CD1c-positive myeloid dendritic cell (primary cell): ENCODE data around the gene EXOSC2.

Experiments used
- DNase-seq: peaks from one replicate; pipeline ENCODE4 v3.0.0-alpha.2; 2016; ENCODE audit errors: extremely low spot score

EXOSC2 gene

DNA sequence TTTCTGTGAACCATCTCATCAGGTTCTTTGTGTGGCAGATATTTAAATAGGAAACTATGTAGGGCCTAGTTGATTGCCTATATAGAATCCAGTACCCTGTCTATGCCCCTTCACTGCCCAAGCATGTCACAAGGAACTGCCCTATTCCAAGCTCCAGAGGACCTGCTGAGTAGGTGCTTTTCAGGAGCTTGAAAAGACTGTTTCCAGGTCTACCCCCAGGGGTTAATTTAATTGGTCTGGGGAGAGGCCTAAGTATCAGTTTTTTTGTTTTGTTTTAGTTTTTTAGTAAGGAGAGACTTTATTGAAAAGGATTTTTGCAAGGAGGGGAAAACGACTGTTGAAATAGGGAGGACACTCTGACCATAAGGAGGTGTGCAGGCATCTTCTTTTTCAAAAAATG is 43.3 kb downstream of the EXOSC2 start:
- DNase-seq: no peak

DNA sequence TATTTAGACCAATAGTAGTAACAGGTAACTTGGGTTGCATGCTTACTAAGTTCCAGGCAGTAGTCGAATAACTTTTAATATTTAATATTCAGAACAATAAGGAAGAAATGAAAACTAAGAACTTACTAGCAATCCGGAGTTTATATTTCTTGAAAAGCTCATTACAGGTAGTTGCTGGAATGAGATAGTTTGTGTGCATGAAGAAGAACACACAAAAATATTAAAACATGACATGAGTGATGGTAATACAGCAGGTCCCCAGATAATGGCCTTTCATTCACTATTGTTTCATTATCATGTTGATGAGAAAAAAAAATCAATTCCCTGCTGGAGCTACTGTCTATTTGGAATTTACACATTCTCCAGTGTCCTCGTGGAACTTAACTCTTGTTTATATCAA is 44.7 kb downstream of the EXOSC2 start:
- DNase-seq: no peak

DNA sequence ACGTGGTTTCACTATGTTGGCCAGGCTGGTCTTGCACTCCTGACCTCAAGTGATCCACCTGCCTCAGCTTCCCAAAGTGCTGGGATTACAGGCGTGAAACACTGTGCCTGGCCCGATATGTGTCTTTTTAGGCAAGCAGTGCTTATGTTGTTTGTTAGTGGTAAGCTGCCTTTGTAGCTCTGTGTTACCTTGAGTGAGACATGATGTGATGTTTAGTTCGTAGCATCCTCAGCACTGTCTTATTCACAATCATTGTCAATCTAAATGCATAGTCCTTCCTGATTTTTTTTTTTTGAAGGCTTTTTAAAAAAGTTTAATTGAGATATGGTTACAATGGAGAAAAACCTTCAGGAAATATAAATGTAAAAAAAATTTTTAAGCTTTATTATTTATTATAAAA is 45.5 kb downstream of the EXOSC2 start:
- no peak for DNase-seq

DNA sequence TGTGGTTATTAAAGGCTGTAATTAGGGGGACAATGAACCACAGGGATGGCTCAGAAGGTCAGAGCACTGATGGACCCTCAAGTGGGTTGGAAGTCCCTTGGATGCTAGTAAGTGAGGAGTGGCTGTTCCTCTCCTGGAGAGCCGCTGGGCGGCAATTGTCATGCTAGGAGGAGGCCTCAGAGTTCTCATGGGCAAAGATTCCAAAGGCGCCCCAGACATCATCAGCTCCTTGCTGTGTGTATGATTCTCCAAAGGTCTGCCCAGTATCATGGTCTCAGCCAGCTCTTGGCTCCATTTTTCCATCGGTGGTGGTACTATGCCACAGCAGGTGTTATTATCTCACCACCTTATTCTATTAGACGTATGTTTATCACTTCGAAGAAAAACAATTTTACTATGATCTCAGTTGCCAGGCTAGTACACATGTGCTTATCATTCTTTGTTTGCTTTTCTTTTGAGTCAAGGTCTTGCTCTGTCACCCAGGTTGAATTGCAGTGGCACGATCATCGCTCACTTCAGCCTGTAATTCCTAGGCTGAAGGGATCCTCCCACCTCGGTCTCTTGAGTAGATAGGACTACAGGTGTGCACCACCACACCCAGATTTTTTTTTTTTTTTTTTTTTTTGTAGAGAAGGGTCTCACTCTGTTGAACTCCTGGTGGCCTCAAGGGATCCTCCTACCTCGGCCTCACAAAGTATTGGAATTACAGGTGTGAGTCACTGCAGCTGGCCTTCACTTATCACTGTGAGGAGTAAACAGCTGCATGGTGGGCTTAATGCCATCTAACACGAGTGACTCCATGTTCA is 46.8 kb downstream of the EXOSC2 start:
- DNase-seq: no peak

DNA sequence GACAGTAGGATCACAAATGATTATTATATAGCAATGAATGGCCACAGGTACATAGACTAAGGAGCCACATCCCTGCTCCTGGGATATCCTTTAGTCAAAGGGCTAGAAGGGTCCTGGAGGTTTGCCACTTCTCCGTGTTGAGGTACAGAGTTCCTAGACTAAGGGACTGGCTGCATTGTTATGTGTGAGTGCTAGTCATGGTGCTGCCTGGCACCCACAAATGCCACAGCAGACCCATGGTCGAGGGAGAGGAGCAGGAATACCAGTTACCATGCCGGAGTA is 47.4 kb downstream of the EXOSC2 start:
- DNase-seq: no peak

DNA sequence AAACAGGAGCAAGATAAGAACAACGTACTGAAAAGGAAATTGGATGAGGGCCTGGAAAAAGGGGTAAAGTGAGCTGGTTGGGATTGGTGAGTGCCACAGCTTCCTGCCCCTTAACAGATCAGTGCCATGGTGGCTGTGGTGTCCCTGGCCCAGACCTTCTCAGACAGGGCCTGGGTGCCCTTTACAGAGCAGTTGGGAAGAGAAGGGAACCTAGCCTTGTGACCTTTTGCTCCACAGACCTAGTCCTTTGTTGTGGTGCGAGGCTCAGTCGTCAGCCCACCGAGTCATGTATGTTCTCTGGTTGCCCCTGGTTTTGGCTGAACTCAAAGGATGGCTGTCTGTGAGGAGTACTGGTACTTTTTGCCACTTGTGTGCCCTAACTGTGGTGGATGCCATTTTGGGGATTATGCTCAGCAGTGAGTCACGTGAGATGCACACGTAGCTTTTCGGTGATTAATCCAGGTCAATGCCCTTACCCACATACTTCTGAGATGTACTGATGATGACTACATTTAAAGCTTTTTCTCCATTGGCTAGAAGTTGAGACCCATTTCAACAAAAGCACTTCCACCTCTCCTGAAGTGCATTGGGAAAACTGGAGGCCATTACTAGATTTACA is 48.4 kb downstream of the EXOSC2 start:
- DNase-seq: no peak

DNA sequence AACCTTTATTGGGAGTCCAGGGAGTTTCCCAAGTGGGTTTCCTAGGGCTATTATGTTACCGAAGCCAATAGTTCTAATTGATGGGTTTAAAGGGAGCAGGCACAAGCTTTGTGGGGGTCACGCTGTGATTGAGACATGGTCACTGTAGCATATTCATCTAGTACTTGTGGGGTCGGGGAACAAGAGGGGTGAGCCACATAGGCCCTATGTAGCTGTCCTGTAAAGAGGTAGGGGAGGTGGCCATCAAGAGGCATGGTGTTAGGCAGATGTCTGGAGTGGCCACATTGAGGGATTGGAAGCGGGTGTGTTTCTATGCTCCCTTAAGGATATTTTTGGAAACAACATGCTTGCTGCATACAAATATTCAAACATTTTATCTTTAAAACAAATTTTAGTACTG is 50.1 kb downstream of the EXOSC2 start:
- no peak for DNase-seq

DNA sequence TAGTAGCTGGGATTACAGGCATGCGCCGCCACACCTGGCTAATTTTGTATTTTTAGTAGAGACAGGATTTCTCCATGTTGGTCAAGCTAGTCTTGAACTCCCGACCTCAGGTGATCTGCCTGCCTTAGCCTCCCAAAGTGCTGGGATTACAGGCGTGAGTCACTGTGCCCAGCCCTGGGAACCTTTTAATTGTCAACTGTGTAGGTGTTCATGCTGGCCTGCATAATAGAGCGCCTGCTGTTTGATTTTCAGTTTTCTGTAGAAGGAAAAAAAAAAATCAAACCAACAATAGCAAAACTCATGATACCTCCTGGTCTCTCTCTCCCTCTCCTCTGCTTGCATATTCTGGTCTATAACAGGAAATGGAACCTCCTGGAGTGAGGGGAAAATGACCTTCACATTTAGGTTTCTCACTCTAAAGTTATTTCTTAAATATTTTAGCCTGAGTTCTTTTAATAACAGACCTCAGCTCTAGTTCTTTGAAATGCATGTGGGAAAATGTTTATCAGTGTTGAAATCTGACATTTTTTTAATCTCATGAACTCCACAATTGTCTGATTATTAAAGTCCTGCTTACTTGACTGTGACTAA is 51.7 kb downstream of the EXOSC2 start:
- no peak for DNase-seq

DNA sequence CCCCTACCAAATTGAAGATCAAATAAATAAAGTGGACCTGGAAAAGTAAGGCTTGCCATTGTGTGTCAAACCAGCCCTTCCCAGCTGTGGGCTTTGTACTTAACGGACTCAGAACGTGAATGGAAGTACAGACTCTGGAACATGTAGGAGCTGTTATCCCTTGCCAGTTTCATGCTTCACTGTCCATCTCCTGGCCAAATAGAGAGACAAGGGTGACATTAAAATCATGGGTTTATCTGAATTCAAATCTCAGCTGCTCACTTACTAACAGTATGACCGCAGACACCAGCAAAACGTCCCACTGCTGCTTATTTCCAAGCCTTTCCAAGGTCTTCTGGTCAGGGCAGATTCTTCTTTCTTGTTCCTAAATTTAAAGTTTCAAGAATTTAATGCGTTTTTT is 52.2 kb downstream of the EXOSC2 start:
- DNase-seq: no peak

DNA sequence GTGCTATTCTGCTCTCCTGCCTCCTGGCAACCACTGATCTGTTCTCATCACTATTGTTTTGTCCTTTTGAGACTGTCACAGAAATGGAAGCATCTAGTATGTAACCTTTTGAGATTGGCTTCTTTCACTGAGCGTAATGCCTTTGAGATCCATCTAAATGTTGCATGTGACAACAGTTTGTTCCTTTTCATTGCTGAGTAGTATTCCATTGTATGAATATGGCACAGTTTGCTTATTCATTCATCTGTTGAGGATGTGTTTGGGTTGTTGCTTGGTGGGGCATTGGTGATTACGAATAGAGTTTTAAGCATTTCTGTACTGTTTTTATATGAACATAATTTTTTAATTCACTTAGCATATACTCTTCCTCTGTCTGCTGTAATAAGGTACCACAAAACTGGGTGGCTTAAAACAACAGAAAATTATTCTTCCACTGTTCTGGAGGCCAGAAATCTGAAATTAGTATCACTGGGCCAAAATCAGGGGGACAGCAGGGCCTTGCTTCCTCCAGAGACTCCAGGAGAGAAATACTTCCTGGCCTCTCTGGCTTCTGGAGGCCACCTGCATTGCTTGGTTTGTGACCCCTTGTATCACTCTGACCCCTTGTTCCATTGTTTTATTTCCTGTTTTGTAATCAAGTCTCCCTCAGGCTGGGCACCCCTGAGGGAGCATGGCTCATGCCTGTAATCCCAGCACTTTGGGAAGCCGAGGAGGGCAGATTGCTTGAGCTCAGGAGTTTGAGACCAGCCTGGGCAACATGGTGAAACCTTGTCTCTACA is 53.0 kb downstream of the EXOSC2 start:
- DNase-seq: no peak

DNA sequence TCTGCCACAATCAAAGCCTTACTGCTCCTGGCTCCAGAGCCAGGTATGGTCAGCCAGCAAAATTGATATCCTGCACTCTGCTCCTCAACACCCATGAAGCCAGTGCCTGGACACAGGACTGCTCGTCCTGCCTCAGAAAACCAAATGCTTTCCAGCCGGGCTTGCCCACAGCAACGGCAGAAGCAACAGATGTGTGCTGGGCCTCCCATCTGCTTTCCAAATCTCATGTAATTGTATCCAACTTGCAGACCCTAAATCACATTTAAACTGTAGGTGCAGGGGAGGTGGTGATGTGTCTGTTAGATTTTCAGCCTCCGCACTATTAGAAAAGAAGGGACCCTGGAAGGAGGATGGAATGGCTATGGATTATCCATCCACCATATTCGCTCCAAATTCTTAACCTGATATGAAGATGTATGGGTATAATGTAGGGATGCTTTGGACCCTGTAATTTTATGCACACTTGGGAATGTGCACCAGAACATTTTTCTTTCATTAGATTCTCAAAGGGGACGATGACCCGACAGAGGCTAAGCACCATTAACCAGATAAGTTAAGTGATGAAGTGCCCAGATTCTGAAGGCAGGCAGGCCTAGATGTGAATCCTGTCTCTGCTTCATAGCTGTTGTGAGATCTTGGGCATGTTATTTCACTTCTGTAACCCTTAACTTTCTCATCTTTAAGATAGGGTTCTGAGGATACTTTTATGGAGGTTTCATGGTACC is 58.2 kb downstream of the EXOSC2 start:
- no peak for DNase-seq
